ENCODE data around the gene C1orf122. TPM values are rescaled to one million over a fixed set of nuclear protein-coding genes. Genes with fewer than 3 reads are reported as not detected.

Gene C1orf122
- total RNA-seq, 1 experiment from 2014 or later = 37.7 TPM

DNA sequence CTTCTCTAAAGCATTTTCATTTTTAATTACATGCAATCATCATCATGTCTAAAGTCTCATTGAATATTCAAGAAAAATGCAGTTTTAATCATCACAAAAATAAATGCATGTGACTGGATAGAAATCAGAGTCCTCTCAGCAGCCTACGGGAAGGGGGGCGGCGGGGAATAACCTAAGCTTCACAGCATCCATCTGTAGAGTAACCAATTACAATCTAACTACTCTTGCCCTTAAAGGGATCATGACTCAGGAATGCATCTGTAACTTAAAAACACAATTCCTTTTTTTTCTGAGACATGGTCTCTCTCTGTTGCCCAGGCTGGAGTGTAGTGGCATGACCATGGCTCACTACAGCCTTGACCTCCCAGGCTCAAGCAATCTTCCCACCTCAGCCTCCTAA, 29.2 kb downstream of the C1orf122 start:
- H3K4me3 ChIP-seq (ENCODE audit: low read depth, low read length) = no peak overlapping the region
- Mint-ChIP-seq H3K36me3 (ENCODE audit: insufficient read depth, unreplicated experiment) (peaks cover 32% of the 10 kb centered on the region), H3K27me3 (ENCODE audit: insufficient read depth, unreplicated experiment) (no peaks in the 10 kb centered on the region), H3K27ac (ENCODE audit: unreplicated experiment) (no peak overlapping the region), H3K9me3 (ENCODE audit: unreplicated experiment) (no peaks in the 10 kb centered on the region), H3K4me1 (ENCODE audit: low read depth, unreplicated experiment) (no peaks in the 10 kb centered on the region), H3K4me3 (ENCODE audit: unreplicated experiment) (no peak overlapping the region)
- BruUV-seq (replicated peaks) = no TSS peak
- no peaks in the 10 kb centered on the region for H3K27me3 ChIP-seq (replicated peaks; ENCODE audit: control insufficient read depth, insufficient read depth, low read length)
- ChIA-PET POLR2A (no interaction called here), CTCF (no interaction called here)
- DNase-seq = no peak
- H3K4me1 ChIP-seq = no peaks in the 10 kb centered on the region
- intact Hi-C loops (cut with micrococcal nuclease; ENCODE audit: unreplicated experiment) = no loop called here
- H3K36me3 ChIP-seq (ENCODE audit: control insufficient read depth, insufficient read depth, low read length) = peaks cover 1% of the 10 kb centered on the region; the same call in 1 of the 2 replicates
- no peaks in the 10 kb centered on the region for H3K9me3 ChIP-seq
- TF ChIP-seq, protein P1, sequence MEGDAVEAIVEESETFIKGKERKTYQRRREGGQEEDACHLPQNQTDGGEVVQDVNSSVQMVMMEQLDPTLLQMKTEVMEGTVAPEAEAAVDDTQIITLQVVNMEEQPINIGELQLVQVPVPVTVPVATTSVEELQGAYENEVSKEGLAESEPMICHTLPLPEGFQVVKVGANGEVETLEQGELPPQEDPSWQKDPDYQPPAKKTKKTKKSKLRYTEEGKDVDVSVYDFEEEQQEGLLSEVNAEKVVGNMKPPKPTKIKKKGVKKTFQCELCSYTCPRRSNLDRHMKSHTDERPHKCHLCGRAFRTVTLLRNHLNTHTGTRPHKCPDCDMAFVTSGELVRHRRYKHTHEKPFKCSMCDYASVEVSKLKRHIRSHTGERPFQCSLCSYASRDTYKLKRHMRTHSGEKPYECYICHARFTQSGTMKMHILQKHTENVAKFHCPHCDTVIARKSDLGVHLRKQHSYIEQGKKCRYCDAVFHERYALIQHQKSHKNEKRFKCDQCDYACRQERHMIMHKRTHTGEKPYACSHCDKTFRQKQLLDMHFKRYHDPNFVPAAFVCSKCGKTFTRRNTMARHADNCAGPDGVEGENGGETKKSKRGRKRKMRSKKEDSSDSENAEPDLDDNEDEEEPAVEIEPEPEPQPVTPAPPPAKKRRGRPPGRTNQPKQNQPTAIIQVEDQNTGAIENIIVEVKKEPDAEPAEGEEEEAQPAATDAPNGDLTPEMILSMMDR (IDR thresholded peaks at IDR 0.05; ENCODE audit: insufficient read depth in 1 of 2, low read depth in 1 of 2, low read length in 1 of 2, severe bottlenecking in 1 of 2, unreplicated experiment in 1 of 2) = no peak

DNA sequence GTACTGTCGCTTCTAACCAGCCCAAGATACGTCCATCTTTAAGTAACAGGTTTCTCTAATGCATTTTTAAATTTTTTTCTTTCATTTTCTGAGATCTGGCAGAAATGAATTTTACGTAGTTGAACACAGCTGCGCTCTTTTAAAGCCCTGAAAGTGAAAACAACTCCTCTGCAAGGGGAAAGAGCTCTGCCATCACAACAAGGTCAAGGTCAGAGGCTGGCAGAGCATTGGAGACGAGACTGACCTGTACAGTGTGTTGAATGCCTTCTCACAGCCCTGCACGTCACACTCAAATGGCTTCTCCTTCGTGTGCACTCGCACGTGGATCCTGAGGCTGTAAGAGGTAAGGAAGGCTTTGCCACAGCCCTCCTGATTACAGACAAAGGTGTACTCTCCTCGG, 32.1 kb downstream of the C1orf122 start:
- Histone ChIP-seq H3K4me3 (ENCODE audit: low read depth, low read length) (no peak overlapping the region), H3K9me3 (no peaks in the 10 kb centered on the region), H3K4me1 (no peaks in the 10 kb centered on the region), H3K36me3 (ENCODE audit: control insufficient read depth, insufficient read depth, low read length) (peaks cover 1% of the 10 kb centered on the region; the same call in 1 of the 2 replicates), H3K27me3 (replicated peaks; ENCODE audit: control insufficient read depth, insufficient read depth, low read length) (no peaks in the 10 kb centered on the region)
- TF ChIP-seq, protein P1 (IDR thresholded peaks at IDR 0.05; ENCODE audit: insufficient read depth in 1 of 2, low read depth in 1 of 2, low read length in 1 of 2, severe bottlenecking in 1 of 2, unreplicated experiment in 1 of 2) = no peak
- intact Hi-C loops (cut with micrococcal nuclease; ENCODE audit: unreplicated experiment) = no loop called here
- Mint-ChIP-seq H3K4me3 (ENCODE audit: unreplicated experiment) (no peak overlapping the region), H3K27me3 (ENCODE audit: insufficient read depth, unreplicated experiment) (no peaks in the 10 kb centered on the region), H3K36me3 (ENCODE audit: insufficient read depth, unreplicated experiment) (peaks cover 21% of the 10 kb centered on the region), H3K27ac (ENCODE audit: unreplicated experiment) (no peak overlapping the region), H3K4me1 (ENCODE audit: low read depth, unreplicated experiment) (peaks cover 19% of the 10 kb centered on the region), H3K9me3 (ENCODE audit: unreplicated experiment) (no peaks in the 10 kb centered on the region)
- POLR2A ChIA-PET = no interaction called here
- DNase-seq = no peak
- CTCF ChIA-PET = no interaction called here
- no TSS peak for BruUV-seq (replicated peaks)

DNA sequence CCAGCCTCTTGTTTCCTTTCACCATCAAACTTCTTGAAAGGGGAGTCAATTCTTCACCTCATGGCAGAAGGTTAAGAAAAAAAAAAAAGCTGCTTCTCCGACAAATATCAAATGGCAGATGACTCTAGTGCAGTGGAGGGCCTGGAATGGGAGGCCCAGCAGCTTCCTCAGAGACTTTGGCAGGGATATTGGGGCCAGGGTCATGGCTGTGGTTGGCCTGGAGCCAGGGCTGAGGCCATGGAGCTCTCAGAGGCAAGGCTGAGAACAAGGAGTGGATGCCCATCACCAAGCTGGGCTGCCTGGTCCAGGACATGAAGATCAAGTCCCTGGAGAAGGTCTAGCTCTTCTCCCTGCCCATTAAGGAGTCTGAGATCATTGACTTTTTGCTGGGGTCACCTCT, 33.1 kb downstream of the C1orf122 start:
- Mint-ChIP-seq H3K27me3 (ENCODE audit: insufficient read depth, unreplicated experiment) (no peaks in the 10 kb centered on the region), H3K9me3 (ENCODE audit: unreplicated experiment) (no peaks in the 10 kb centered on the region), H3K27ac (ENCODE audit: unreplicated experiment) (no peak overlapping the region), H3K4me1 (ENCODE audit: low read depth, unreplicated experiment) (peaks cover 22% of the 10 kb centered on the region), H3K4me3 (ENCODE audit: unreplicated experiment) (no peak overlapping the region), H3K36me3 (ENCODE audit: insufficient read depth, unreplicated experiment) (peaks cover 23% of the 10 kb centered on the region)
- no peaks in the 10 kb centered on the region for H3K9me3 ChIP-seq
- no peaks in the 10 kb centered on the region for H3K4me1 ChIP-seq
- peaks cover 1% of the 10 kb centered on the region; the same call in 1 of the 2 replicates for H3K36me3 ChIP-seq (ENCODE audit: control insufficient read depth, insufficient read depth, low read length)
- TF ChIP-seq, protein P1 (IDR thresholded peaks at IDR 0.05; ENCODE audit: insufficient read depth in 1 of 2, low read depth in 1 of 2, low read length in 1 of 2, severe bottlenecking in 1 of 2, unreplicated experiment in 1 of 2) = no peak
- no peak overlapping the region for H3K4me3 ChIP-seq (ENCODE audit: low read depth, low read length)
- DNase-seq = no peak
- ChIA-PET POLR2A (no interaction called here), CTCF (no interaction called here)
- H3K27me3 ChIP-seq (replicated peaks; ENCODE audit: control insufficient read depth, insufficient read depth, low read length) = no peaks in the 10 kb centered on the region
- no TSS peak for BruUV-seq (replicated peaks)
- intact Hi-C loops (cut with micrococcal nuclease; ENCODE audit: unreplicated experiment) = no loop called here
